Central memory CD4-positive, alpha-beta T cell (primary cell): ENCODE measurements around the gene ASTN2.
"Not testable (repeated sequence)": the region's sequence is repeated elsewhere in the genome, so short reads cannot be mapped to it uniquely, and the experiment has no call there.

Experiments used
- DNase-seq: peaks from one replicate; pipeline ENCODE4 v3.0.0; 2022

Gene ASTN2

GRCh38 chr9:116900543-116900942 lies 514.3 kb downstream of the ASTN2 start:
- DNase-seq: no peak

GRCh38 chr9:116900007-116900367 lies 514.9 kb downstream of the ASTN2 start:
- no peak for DNase-seq

- no peak for DNase-seq
Observed at GRCh38 chr9:116899337-116900006, 515.4 kb downstream of the ASTN2 start.

GRCh38 chr9:116898131-116898530 lies 516.7 kb downstream of the ASTN2 start:
- DNase-seq: not testable (repeated sequence)

- no peak for DNase-seq
Observed at GRCh38 chr9:116897201-116897600, 517.7 kb downstream of the ASTN2 start.

- no peak for DNase-seq
Observed at GRCh38 chr9:116895961-116896360, 518.9 kb downstream of the ASTN2 start.

GRCh38 chr9:116891424-116891823 lies 523.4 kb downstream of the ASTN2 start:
- no peak for DNase-seq

GRCh38 chr9:116888476-116888875 lies 526.4 kb downstream of the ASTN2 start:
- DNase-seq: not testable (repeated sequence)

- DNase-seq: no peak
Observed at GRCh38 chr9:116888066-116888465, 526.8 kb downstream of the ASTN2 start.

- DNase-seq: no peak
Observed at GRCh38 chr9:116883676-116884075, 531.2 kb downstream of the ASTN2 start.

GRCh38 chr9:116877072-116877471 lies 537.8 kb downstream of the ASTN2 start:
- DNase-seq: no peak

- no peak for DNase-seq
Observed at GRCh38 chr9:116875576-116875975, 539.3 kb downstream of the ASTN2 start.

- no peak for DNase-seq
Observed at GRCh38 chr9:116873937-116874914, 540.6 kb downstream of the ASTN2 start.

- no peak for DNase-seq
Observed at GRCh38 chr9:116873491-116873890, 541.4 kb downstream of the ASTN2 start.

- no peak for DNase-seq
Observed at GRCh38 chr9:116870566-116870965, 544.3 kb downstream of the ASTN2 start.

GRCh38 chr9:116868201-116868600 lies 546.7 kb downstream of the ASTN2 start:
- DNase-seq: no peak

GRCh38 chr9:116861321-116861720 lies 553.5 kb downstream of the ASTN2 start:
- no peak for DNase-seq

- no peak for DNase-seq
Observed at GRCh38 chr9:116860509-116861120, 554.2 kb downstream of the ASTN2 start.

- DNase-seq: no peak
Observed at GRCh38 chr9:116859763-116860162, 555.1 kb downstream of the ASTN2 start.

GRCh38 chr9:116857321-116857720 lies 557.5 kb downstream of the ASTN2 start:
- DNase-seq: no peak

- no peak for DNase-seq
Observed at GRCh38 chr9:116855881-116856662, 558.8 kb downstream of the ASTN2 start.

GRCh38 chr9:116849721-116850120 lies 565.1 kb downstream of the ASTN2 start:
- no peak for DNase-seq

- no peak for DNase-seq
Observed at GRCh38 chr9:116844621-116845020, 570.2 kb downstream of the ASTN2 start.
